T-helper 17 cell (primary cell): Measurements from ENCODE around the gene HOXA11. TPM values are rescaled to one million over a fixed set of nuclear protein-coding genes. Genes with fewer than 3 reads are reported as not detected.
A peak's percentile ranks its signal among the peaks of the same experiment; 100 is the strongest.

Experiments used
- ATAC-seq: fragments of 150-1000 bp; cut with Tn5 transposase; 2 replicates; pipeline ENCODE4 v1.10.0; 2021; ENCODE audit warnings: mild to moderate bottlenecking, moderate library complexity
- DNase-seq, 3 donors: peaks; one replicate each; pipeline versions ENCODE4 v3.0.0 to v3.0.0-alpha.2; 2020 to 2021
- H3K9me3 ChIP-seq: one replicate; pipeline ENCODE4 v1.7.0; 2013; ENCODE audit warnings: low read length, mild to moderate bottlenecking; ENCODE audit not compliant: control insufficient read depth, poor library complexity, severe bottlenecking
- H3K27ac Mint-ChIP-seq: one replicate; pipeline ENCODE4 v1.8.0; 2022; ENCODE audit warnings: mild to moderate bottlenecking, moderate library complexity, mixed read lengths
- H3K27me3 Mint-ChIP-seq: one replicate; pipeline ENCODE4 v1.8.0; 2022; ENCODE audit warnings: mixed read lengths
- H3K36me3 Mint-ChIP-seq: one replicate; pipeline ENCODE4 v1.8.0; 2022; ENCODE audit warnings: low read depth, mixed read lengths
- H3K4me1 Mint-ChIP-seq: one replicate; pipeline ENCODE4 v1.8.0; 2022; ENCODE audit warnings: mild to moderate bottlenecking, mixed read lengths
- H3K4me3 Mint-ChIP-seq: one replicate; pipeline ENCODE4 v1.8.0; 2022; ENCODE audit warnings: mild to moderate bottlenecking, moderate library complexity, mixed read lengths
- total RNA-seq, 4 donors: library from RNA in 2 of 4; stranded (reverse) in 2 of 4; gene quantifications; one replicate each; pipeline ENCODE4 v1.2.3 and lab custom pipeline; 2022 to 2026

Gene HOXA11
- total RNA-seq, 2 donors from 2014 or later, result not detected

GRCh38 chr7:27170426-27171324 lies 14.4 kb downstream of the HOXA11 start:
- H3K4me3 Mint-ChIP-seq, result no peak overlapping the region
- H3K4me1 Mint-ChIP-seq, result peaks cover 26% of the 10 kb centered on the region
- DNase-seq (no peak), ATAC-seq (no peak)
- peak overlapping the region; percentile 85 for H3K27ac Mint-ChIP-seq
- peaks cover 68% of the 10 kb centered on the region for H3K27me3 Mint-ChIP-seq
- H3K9me3 ChIP-seq, result no peaks in the 10 kb centered on the region
- H3K36me3 Mint-ChIP-seq, result peaks cover 2% of the 10 kb centered on the region

GRCh38 chr7:27169658-27170425 lies 15.2 kb downstream of the HOXA11 start:
- peak overlapping the region; percentile 28 for H3K4me3 Mint-ChIP-seq
- no peaks in the 10 kb centered on the region for H3K9me3 ChIP-seq
- no peak overlapping the region for H3K27ac Mint-ChIP-seq
- DNase-seq (no peak), ATAC-seq (peak; percentile 35)
- H3K4me1 Mint-ChIP-seq, result peaks cover 25% of the 10 kb centered on the region
- peaks cover 63% of the 10 kb centered on the region for H3K27me3 Mint-ChIP-seq
- peaks cover 2% of the 10 kb centered on the region for H3K36me3 Mint-ChIP-seq

- H3K27ac Mint-ChIP-seq, result peak overlapping the region; percentile 49
- H3K9me3 ChIP-seq, result no peaks in the 10 kb centered on the region
Observed at GRCh38 chr7:27168265-27168947, 16.6 kb downstream of the HOXA11 start.

GRCh38 chr7:27167916-27168264 lies 17.1 kb downstream of the HOXA11 start:
- ATAC-seq (no peak), DNase-seq (no peak)
- Mint-ChIP-seq H3K36me3 (peaks cover 2% of the 10 kb centered on the region), H3K4me3 (no peak overlapping the region), H3K4me1 (peaks cover 24% of the 10 kb centered on the region), H3K27ac (peak overlapping the region; percentile 93), H3K27me3 (peaks cover 79% of the 10 kb centered on the region)
- H3K9me3 ChIP-seq, result no peaks in the 10 kb centered on the region

More at GRCh38 chr7:27168265-27168947, 16.6 kb downstream of the HOXA11 start:
- ATAC-seq, result no peak
- DNase-seq, result no peak
- Mint-ChIP-seq H3K36me3 (peaks cover 2% of the 10 kb centered on the region), H3K4me1 (peaks cover 25% of the 10 kb centered on the region), H3K27me3 (peaks cover 74% of the 10 kb centered on the region), H3K4me3 (no peak overlapping the region)

- Mint-ChIP-seq H3K27ac (peak overlapping the region; percentile 93), H3K36me3 (peaks cover 2% of the 10 kb centered on the region), H3K4me1 (peaks cover 17% of the 10 kb centered on the region), H3K27me3 (peaks cover 80% of the 10 kb centered on the region), H3K4me3 (peak overlapping the region; percentile 74)
- H3K9me3 ChIP-seq, result no peaks in the 10 kb centered on the region
- ATAC-seq, result no peak
- no peak for DNase-seq
Observed at GRCh38 chr7:27166531-27167505, 18.2 kb downstream of the HOXA11 start.

- Mint-ChIP-seq H3K4me1 (peaks cover 15% of the 10 kb centered on the region), H3K4me3 (peak overlapping the region; percentile 74), H3K36me3 (peaks cover 2% of the 10 kb centered on the region), H3K27ac (peak overlapping the region; percentile 93), H3K27me3 (peaks cover 76% of the 10 kb centered on the region)
- H3K9me3 ChIP-seq, result no peaks in the 10 kb centered on the region
- ATAC-seq (no peak), DNase-seq (no peak)
Observed at GRCh38 chr7:27165996-27166530, 19.0 kb downstream of the HOXA11 start.

- H3K27me3 Mint-ChIP-seq, result peaks cover 71% of the 10 kb centered on the region
- H3K4me1 Mint-ChIP-seq, result peaks cover 16% of the 10 kb centered on the region
- peak within 1 kb of the TSS; percentile 85 for H3K4me3 Mint-ChIP-seq
- no peaks in the 10 kb centered on the region for H3K9me3 ChIP-seq
- H3K36me3 Mint-ChIP-seq, result peaks cover 2% of the 10 kb centered on the region
- ATAC-seq (no peak), DNase-seq (no peak)
- H3K27ac Mint-ChIP-seq, result peak within 1 kb of the TSS; percentile 93
Observed at GRCh38 chr7:27165089-27165995, 19.7 kb downstream of the HOXA11 start, which contains the start of gene HOXA9. HOXA9 (minus strand) TSS chr7:27165537; CDS start chr7:27165457, 80 bp downstream.

GRCh38 chr7:27164367-27165088 lies 20.5 kb downstream of the HOXA11 start:
- Mint-ChIP-seq H3K4me1 (peaks cover 17% of the 10 kb centered on the region), H3K4me3 (peak overlapping the region; percentile 85), H3K36me3 (peaks cover 5% of the 10 kb centered on the region), H3K27me3 (peaks cover 76% of the 10 kb centered on the region), H3K27ac (peak overlapping the region; percentile 86)
- ATAC-seq, result no peak
- no peak for DNase-seq
- H3K9me3 ChIP-seq, result no peaks in the 10 kb centered on the region

- ATAC-seq (no peak), DNase-seq (no peak)
- Mint-ChIP-seq H3K27ac (peak overlapping the region; percentile 86), H3K4me1 (peaks cover 17% of the 10 kb centered on the region), H3K27me3 (peaks cover 79% of the 10 kb centered on the region), H3K4me3 (peak overlapping the region; percentile 64), H3K36me3 (peaks cover 5% of the 10 kb centered on the region)
- H3K9me3 ChIP-seq, result no peaks in the 10 kb centered on the region
Observed at GRCh38 chr7:27164045-27164366, 21.0 kb downstream of the HOXA11 start.

- no peak for DNase-seq
- ATAC-seq, result no peak
- peaks cover 79% of the 10 kb centered on the region for H3K27me3 Mint-ChIP-seq
- H3K27ac Mint-ChIP-seq, result peak overlapping the region; percentile 86
- peaks cover 15% of the 10 kb centered on the region for H3K4me1 Mint-ChIP-seq
- H3K36me3 Mint-ChIP-seq, result peaks cover 5% of the 10 kb centered on the region
- peak overlapping the region; percentile 64 for H3K4me3 Mint-ChIP-seq
- H3K9me3 ChIP-seq, result no peaks in the 10 kb centered on the region
Observed at GRCh38 chr7:27163288-27164044, 21.6 kb downstream of the HOXA11 start.
